HT1080 (cell line): ENCODE results near the gene IL22RA2. TPM values are rescaled to one million over a fixed set of nuclear protein-coding genes. Genes with fewer than 3 reads are reported as not detected.

Source experiments
- DNase-seq: peaks from one replicate; pipeline ENCODE4 v3.0.0-alpha.2; 2015; ENCODE audit warnings: low read depth
- total RNA-seq: library from RNA; depleted of rRNA; stranded (reverse); fragments of >200 nt; shearing (Covaris generic); gene quantifications from 2 replicates; pipeline ENCODE4 v1.2.3, GENCODE V29; 2014

IL22RA2 gene
- total RNA-seq, 1 experiment from 2014 or later: not detected

GRCh38 chr6:137197684-137198645 lies 24.5 kb upstream of the IL22RA2 start:
- no peak for DNase-seq

GRCh38 chr6:137193256-137194070 lies 20.0 kb upstream of the IL22RA2 start:
- DNase-seq: no peak

- DNase-seq: no peak
Measured at GRCh38 chr6:137192821-137193220, 19.4 kb upstream of the IL22RA2 start.

- no peak for DNase-seq
Measured at GRCh38 chr6:137191670-137192069, 18.2 kb upstream of the IL22RA2 start.

GRCh38 chr6:137191236-137191635 lies 17.8 kb upstream of the IL22RA2 start:
- DNase-seq: no peak

GRCh38 chr6:137190583-137191094 lies 17.2 kb upstream of the IL22RA2 start:
- DNase-seq: no peak

GRCh38 chr6:137188855-137189254 lies 15.4 kb upstream of the IL22RA2 start:
- DNase-seq: no peak

DNA sequence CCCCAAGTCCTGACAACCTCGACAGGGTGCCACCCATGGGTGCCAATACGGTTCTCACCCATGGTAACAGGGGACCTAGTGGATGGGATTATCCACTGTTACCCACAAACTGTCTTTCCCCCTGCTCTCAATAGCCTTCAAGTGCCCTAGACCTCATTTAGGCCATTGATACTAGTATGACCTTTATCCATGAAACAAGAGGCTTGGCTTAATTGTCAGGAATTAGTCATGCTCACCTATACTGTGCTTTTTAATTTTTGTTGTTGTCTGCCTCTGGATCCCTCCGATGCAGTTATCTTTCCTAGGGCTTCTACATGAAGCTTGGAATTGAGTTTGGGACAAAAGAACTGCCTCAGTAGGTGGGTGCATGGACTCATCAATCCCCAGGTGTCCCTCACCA lies 11.8 kb upstream of the IL22RA2 start:
- no peak for DNase-seq

GRCh38 chr6:137182654-137183073 lies 9.2 kb upstream of the IL22RA2 start:
- DNase-seq: no peak

GRCh38 chr6:137181891-137182653 lies 8.6 kb upstream of the IL22RA2 start:
- no peak for DNase-seq

DNA sequence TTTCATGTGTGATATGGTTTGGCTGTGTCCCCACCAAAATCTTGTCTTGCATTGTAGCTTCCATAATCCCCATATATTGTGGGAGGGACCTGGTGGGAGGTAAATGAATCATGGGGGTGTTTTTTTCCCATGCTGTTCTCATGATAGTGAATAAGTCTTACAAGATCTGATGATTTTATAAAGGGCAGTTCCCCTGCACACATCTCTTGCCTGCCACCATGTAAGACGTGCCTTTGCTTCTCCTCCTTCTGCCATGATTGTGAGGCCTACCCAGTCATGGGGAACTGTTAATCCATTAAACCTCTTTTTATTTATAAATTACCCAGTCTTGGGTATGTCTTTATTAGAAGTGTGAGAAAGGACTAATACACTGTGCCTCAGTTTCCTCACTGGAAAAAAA lies 4.2 kb upstream of the IL22RA2 start:
- no peak for DNase-seq

- no peak for DNase-seq
Measured at GRCh38 chr6:137176729-137177128, 3.3 kb upstream of the IL22RA2 start.

DNA sequence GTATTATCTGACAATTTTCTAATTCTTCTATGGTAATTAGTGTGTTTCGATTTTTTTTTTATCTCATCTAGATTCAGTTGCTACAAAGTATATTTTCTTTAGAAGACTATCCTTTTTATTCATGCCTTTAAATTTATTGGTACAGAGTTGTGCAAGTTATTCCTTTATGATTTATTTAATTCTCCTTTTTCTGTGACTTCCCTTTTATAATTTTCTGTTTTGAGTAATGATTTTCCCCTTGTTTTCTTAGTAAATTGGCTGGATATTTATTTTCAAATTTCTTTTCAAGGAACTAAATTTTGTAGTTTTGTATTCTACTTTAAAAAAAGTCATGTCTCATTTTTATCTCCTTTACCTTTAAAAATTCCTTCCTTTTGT lies 2.4 kb upstream of the IL22RA2 start:
- no peak for DNase-seq

DNA sequence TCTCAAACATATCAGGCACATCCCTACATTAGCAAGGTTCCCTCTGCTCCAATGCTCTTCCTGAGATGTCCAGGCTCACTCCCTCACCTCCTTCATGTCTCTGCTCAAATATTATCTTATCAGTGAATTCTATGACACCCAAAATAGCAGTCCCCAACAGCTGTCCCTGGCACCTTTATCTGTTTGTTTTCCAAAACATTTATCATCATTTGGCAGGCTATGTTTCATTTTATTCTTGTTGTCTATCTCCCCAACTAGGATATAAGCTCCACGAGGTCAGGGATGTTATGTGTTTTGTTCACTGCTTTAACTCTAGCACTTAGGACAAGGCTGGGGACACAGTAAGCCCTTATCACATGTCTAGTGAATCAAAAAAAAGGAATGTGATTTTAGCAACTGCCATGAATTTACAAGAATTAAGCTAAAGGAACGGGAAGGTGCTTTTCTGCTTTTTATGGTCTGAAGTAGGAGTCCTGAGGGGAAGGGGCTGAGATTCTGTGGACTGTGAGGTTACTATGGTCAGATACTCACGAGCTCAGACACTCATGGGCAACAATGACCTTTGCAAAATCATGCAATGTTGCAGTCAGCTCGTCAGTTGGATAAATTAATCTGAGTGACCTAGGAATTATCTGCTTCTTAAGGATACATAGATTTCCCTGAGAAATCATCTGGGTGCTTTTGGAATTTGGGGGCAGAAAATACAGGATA lies 1.9 kb upstream of the IL22RA2 start:
- DNase-seq: no peak

DNA sequence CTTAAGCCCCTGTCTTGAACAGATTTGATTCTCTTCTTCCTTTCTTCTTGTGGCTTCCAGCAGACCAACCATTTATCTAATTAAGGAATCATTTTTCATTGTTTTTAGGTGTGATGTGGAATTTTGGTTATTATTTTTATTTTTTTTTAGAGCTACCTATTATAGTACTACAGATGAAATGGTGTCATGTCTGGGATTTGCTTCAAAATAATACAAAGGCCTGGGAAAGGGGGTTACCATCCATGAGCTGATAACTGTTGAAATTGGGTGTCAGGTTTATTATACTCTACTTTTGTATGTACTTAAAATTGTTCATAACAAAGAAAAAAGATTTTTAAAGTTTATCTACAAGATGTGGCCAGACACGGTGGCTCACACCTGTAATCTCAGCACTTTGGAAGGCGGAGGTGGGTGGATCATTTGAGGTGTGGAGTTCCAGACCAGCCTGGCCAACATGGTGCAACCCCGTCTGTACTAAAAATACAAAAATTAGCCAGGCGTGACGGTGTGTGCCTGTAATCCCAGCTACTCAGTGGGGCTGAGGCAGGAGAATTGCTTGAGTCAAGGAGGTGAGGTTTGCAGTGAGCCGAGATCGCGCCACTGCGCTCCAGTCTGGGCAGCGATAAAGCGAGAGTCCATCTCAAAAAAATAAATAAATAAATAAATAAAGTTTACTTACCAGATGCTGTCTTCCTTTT lies 561 bp downstream of the IL22RA2 start:
- DNase-seq: no peak

DNA sequence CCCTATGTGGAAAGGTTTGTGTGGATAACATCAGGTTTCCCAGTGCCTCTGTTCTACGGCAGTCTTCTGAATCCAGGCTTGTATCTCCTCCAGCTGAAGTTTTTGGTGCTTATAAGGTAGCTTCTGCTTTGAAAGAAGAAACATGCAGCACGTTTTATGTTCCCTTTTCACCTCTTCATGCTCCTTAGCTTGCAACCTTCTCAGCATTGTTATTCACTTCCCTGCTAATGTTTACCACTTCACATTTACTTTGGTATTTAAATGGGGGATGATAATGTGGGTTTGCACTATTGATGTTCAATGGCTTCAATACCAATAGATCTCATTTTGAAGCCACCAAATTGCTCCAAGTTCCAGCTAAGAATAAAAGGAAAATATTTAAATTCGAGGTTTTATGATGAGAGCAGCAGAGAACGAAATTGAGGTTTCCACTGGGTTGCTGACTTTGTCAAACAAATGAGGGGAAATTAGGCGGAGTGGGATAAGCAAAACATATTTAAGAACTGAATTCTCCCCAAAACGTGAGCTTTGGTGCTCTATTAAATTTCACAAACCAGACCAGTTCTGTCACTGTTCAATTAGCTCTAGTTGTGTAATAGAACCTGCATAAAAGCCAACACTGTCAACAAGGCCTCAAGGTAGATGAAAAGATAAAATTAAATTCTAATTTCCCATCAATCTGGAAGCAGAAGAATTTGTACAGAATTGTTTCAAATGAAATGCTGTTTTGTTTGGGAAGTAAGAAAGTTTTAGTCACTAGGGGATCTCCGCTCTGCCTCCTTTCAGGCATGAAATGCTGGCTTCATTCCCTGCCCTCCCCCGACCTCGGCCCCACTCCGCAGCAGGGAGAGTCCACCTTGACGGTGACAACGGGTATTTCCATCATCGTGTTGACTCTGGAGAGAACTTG lies 1.4 kb downstream of the IL22RA2 start:
- no peak for DNase-seq

DNA sequence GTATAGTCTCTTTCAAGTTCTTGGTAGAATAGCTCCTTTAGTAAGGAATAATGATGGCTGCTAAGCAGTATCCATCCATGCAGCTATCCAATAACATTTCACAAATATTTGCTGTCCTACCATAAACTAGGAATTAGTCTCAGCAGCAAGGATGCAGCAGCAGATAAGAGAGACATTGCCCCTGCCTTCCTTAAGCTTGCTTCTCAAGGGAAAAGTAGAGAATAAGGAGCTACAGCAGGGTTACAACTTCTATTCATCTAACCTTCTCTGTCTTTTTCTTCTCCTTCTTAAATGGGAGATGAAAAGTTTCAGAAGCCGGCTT lies 2.4 kb downstream of the IL22RA2 start:
- DNase-seq: no peak

DNA sequence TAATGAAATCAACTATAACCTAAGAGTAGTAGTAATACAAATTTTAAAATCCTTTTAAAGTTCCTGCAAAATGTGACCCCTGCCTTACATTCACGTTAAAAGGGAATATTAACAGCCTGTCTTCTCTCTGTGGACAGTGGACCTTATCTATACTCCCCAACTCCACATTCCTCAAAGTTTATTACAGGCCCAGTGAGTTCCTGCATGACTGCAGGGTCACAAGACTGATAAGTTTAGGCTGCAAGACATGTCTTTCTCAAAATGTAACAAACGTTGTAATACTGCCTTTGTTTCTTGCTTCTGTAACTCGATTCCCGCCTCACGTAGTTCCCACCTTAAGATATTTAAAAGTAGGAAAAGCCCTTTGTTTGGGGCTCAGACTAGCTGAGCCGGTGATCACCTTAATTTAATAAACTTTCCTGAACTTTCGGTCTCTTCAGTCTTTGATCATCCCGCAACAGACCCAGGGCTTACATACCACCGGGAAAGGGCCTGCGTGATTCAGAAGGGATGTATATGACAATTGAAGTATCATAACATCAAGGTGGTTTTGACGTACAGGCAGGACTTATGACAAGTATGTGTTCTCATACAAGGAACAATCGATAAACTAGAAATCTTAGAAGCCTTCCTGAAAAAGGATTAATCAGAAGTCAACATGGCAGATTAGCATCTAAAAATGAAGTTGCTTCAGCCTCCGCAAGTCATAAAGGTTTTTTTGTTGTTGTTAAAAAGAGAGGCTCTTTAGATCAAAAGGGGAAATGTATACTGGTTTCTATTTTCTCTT lies 3.0 kb downstream of the IL22RA2 start:
- no peak for DNase-seq
